Stimulated activated CD8-positive, alpha-beta memory T cell treated with anti-CD3 and anti-CD28 coated beads, Interleukin-15, amount 100 ng/mL, for 48 hours (primary cell): Measurements from ENCODE around the gene METTL25B.

Experiments used
- DNase-seq, 2 donors: peaks; one replicate each; pipeline ENCODE4 v3.0.0-alpha.2; 2020; ENCODE audit warnings: low read depth in 2 of 2

The METTL25B gene

DNA sequence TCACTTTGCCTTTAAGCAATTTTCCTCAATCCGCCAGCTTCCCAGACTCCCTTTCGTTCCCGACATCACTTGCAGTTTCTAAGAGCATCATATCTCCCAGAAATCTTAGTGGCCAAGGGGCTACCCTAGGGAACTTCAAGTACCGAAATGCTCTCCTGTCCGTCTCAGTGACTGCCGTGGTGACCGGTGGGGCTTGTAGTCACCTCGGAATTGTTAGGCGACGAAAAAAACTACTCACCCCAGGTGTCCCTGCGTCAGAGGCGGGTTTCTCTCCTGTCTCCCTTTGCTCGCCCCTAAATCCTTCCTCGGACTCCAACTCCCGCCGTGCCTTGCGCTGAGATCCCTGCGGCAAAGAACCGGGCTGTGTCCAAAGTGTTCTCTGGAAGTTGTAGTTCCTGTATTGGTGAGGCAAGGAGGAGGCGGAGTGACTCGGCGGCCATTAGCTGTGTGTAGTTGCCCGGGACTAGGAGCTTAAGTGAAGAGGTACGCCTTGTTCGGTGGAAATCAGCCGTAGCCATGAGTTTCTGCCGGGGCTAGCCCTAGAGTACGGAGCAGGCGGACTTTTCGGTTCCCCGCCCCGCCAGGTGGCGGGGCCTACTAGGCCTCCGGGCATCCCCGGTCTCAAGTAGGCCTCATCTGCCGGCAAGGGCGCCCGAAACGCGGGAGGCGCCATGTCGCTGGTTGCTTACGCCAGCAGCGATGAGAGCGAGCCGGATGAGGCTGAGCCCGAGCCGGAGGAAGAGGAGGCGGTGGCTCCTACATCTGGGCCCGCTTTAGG, 39.0 kb downstream of the METTL25B start, which contains the start of gene PRCC:
Gene PRCC, plus strand, starts transcription at position 435 of the 778 bp plus-strand sequence. Its CDS starts 237 bp downstream, at position 672.
- DNase-seq = peak; percentile 94 to 96

- DNase-seq = no peak
Observed at GRCh38 chr1:156767879-156768604, 39.8 kb downstream of the METTL25B start.

GRCh38 chr1:156768610-156769295, 40.5 kb downstream of the METTL25B start:
- DNase-seq = no peak

DNA sequence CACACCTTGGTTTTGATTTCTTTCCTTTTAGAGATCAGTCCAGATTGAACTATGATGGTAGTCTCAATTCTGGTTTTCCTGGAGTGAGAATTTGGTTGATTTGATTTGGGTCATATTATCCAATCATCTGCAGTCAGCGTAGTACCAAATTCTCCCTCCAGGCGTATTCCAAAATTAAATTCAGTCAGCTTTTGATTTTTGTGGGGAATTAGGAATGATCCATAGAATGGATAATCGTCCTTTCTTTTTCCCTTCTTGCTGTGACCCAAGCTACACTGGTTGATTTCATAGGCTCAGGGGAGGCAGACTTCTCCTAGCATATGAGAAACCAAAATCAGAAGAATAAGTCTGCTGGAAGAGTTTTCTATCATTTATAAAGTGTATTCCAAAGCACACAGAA, 44.0 kb downstream of the METTL25B start:
- DNase-seq = no peak

DNA sequence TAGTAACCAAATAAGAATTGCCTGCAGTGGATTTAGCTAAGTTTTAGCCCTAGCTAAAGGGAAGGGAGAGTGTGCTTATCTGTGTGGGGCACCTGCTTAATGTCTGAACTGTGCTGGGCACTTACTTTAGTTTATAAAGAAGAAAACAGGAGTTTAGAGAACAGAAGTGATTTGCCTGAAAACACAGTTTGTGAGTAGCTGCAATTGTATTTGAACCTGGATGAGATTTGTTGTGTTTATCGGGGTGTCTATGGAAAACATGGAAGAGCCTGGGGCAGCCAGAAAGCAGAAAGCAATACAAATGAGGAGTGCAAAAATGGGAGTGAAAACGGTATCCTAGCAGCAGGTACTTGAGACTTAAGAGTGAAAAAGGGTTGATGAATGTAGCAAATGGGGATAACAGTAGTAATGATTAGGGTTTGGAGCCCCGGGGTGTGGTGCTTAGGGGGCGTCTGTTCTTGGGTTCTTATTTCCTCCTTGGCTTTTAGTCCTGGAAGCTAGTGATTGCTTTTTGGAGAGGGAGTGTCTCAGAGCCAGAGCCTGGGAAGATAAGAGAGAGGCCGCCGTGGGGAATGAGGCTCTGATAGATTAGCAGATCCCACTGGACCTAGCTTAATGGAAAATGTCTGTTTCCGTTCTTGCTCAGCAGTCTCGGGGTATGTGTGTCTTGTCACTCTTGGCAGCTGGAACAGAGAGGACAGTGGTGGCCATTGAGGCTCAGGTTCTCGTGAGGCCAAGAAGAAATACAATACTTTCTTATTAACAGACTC, 44.6 kb downstream of the METTL25B start:
- no peak for DNase-seq

DNA sequence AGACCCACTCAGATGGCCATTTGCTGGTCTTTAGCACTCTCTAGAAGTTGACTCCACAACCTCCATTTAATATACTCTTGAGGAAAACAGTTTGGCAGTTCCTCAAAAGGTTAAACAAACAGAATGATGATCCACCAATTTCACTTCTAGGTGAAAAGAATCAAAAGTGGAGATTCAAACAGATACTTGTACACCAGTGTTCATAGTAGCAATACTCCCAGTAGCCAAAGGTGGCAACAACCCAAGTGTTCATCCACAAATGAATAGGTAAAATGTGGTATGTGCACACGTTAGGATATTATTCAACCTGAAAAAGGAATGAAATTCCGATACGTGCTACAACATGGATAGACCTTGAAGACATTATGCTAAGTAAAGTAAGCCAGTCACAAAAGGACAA, 45.3 kb downstream of the METTL25B start:
- DNase-seq = no peak

- peak in 1 of 2 donors; percentile 2 for DNase-seq
Observed at GRCh38 chr1:156775799-156776198, 47.5 kb downstream of the METTL25B start.

- no peak for DNase-seq
Observed at GRCh38 chr1:156776942-156777341, 48.7 kb downstream of the METTL25B start.

GRCh38 chr1:156777573-156777972, 49.3 kb downstream of the METTL25B start:
- no peak for DNase-seq

DNA sequence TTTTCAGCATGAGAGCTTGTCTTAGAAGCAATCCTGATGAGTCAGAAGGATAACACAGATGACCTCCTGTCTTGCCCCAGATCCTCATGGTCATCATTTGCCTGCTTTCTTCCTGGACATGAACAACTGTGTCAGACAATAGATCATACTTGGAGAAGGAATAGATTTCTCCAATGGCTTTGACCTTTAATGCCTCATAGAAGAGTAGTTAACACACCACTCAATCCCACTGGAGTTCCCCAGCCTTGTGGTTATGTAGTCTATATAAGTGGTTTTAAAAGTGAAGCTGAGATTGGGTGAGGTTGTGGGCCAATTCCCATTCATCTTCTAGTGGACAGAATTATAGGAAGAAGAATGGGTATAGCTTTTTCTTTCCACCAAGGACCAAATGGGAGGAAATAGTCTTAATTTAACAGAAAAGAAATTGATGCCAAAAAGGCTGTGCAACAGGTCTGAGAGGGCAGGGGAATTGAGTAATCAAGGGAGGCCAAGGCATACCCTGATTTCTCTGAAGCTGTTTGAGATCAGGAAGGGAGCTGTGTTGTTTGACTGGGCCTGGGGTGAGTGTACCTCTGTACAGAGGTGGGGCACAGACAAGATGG, 53.4 kb downstream of the METTL25B start:
- no peak for DNase-seq

GRCh38 chr1:156785458-156785857, 57.2 kb downstream of the METTL25B start:
- DNase-seq = no peak
